ENCODE data around the gene HAGH. TPM values are rescaled to one million over a fixed set of nuclear protein-coding genes. Genes with fewer than 3 reads are reported as not detected.

The HAGH gene
- total RNA-seq, 1 experiment from 2014 or later = 36.0 TPM

DNA sequence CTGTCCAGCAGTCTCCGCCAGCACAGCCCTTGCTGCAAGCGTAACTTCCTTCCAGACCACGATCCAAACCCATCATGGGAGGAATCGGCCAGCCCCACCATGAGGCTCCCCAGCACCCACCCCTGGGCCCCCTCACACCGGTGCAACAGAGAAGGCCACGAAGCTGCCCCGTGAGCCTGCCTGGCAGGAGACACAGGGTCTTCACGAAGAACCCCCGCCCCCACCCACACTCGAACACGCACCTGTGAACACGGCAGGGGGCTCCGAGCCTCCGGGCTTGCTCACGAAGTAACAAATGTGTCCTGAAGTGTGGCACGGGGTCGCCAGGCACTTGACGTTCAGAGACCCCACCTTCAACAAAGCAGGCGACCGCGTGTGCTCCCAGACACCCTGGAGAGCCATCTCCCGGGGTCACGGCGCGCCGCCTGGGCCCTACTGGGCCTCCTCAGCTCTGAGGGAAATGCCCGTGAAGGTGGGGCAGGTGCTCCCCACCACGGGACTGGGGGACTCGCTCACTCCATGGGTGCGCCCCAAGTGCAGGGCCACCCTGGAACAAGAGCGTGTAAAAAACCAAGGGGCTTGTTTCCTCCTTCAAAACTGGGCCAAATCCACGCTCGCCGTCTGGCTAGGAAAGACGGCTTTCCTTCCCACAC, 7.6 kb downstream of the HAGH start:
- ATAC-seq (no peak), DNase-seq (ENCODE audit: low spot score) (no peak)
- Mint-ChIP-seq H3K4me1 (0 out of 2 replicates have a peak, but pooled peaks cover 4% of the 10 kb centered on the region), H3K4me3 (no peak overlapping the region), H3K9me3 (no peaks in the 10 kb centered on the region), H3K36me3 (peaks cover 6% of the 10 kb centered on the region), H3K27me3 (ENCODE audit: low read depth) (no peaks in the 10 kb centered on the region), H3K27ac (peak overlapping the region; percentile 65; the same call in 1 of the 2 replicates)
- CTCF ChIA-PET = no interaction called here
- POLR2A ChIA-PET = no interaction called here
- TF ChIP-seq CBFB (CRISPR knock-in tag; IDR thresholded peaks at IDR 0.05; ENCODE audit: low read depth) (no peak), CTCF (IDR thresholded peaks at IDR 0.05) (no peak), AR (CRISPR knock-in tag; IDR thresholded peaks at IDR 0.05) (no peak), ZNF138 (CRISPR knock-in tag; conservative IDR thresholded peaks at IDR 0.05) (no peak), MXD4 (CRISPR knock-in tag; IDR thresholded peaks at IDR 0.05; ENCODE audit: borderline replicate concordance) (no peak), IRF2 (CRISPR knock-in tag; IDR thresholded peaks at IDR 0.05; ENCODE audit: borderline replicate concordance, low read depth) (no peak), SP1 (CRISPR knock-in tag; conservative IDR thresholded peaks at IDR 0.05) (no peak)

DNA sequence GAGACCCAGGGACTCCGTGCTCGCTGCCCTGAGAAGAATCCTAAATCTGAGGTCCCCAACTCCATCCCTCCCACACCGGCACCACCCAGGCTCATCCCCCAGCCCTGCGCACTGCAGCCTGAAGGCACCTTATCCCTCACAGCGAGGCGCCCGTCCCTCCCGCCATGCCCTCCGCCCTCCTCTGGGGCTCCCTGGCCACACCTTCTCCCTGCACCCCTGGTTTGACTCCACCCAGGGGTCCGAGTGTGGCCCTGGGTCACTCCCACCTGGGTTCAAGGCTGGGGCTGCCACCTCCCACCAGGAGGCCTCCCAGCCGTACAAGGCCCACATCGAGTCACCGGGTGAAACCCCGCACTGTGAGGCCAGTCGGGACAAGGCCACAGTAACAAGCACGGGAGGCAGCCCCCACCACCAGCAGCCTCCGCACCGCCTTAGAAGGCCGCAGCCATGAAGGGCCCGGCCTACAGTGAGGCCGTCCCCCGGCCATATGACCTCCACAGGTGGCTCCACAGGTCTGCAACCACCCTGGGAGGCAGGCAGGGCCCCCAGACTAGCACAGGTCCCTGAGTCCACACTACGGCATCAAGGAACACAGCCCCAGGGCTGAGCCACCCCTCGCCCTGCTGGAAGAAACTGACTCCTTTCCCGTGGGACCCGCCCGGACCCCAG, 8.3 kb downstream of the HAGH start:
- Mint-ChIP-seq H3K27me3 (ENCODE audit: low read depth) (no peaks in the 10 kb centered on the region), H3K27ac (no peak overlapping the region), H3K4me3 (no peak overlapping the region), H3K9me3 (no peaks in the 10 kb centered on the region), H3K36me3 (peaks cover 6% of the 10 kb centered on the region), H3K4me1 (no peaks in the 10 kb centered on the region)
- DNase-seq (ENCODE audit: low spot score) (no peak), ATAC-seq (no peak)
- ChIA-PET CTCF (no interaction called here), POLR2A (no interaction called here)
- TF ChIP-seq ZNF416 (CRISPR knock-in tag; IDR thresholded peaks at IDR 0.05) = no peak
- TF ChIP-seq SOX15 (CRISPR knock-in tag; IDR thresholded peaks at IDR 0.05) = no peak
- TF ChIP-seq ATF1 (CRISPR knock-in tag; IDR thresholded peaks at IDR 0.05) = no peak
- no peak for TF ChIP-seq MAX (CRISPR knock-in tag; IDR thresholded peaks at IDR 0.05)
- TF ChIP-seq EMX1 (CRISPR knock-in tag; IDR thresholded peaks at IDR 0.05) = no peak
- TF ChIP-seq ZNF396 (CRISPR knock-in tag; IDR thresholded peaks at IDR 0.05; ENCODE audit: borderline replicate concordance) = no peak
- TF ChIP-seq PRRX2 (CRISPR knock-in tag; IDR thresholded peaks at IDR 0.05) = no peak
- TF ChIP-seq ETV6 (CRISPR knock-in tag; IDR thresholded peaks at IDR 0.05) = no peak
- no peak for TF ChIP-seq CREM (CRISPR knock-in tag; IDR thresholded peaks at IDR 0.05)
- TF ChIP-seq ARID4B (CRISPR knock-in tag; IDR thresholded peaks at IDR 0.05; ENCODE audit: borderline replicate concordance) = no peak
- TF ChIP-seq ELF4 (CRISPR knock-in tag; IDR thresholded peaks at IDR 0.05; ENCODE audit: low read depth) = no peak
- TF ChIP-seq, protein P1, sequence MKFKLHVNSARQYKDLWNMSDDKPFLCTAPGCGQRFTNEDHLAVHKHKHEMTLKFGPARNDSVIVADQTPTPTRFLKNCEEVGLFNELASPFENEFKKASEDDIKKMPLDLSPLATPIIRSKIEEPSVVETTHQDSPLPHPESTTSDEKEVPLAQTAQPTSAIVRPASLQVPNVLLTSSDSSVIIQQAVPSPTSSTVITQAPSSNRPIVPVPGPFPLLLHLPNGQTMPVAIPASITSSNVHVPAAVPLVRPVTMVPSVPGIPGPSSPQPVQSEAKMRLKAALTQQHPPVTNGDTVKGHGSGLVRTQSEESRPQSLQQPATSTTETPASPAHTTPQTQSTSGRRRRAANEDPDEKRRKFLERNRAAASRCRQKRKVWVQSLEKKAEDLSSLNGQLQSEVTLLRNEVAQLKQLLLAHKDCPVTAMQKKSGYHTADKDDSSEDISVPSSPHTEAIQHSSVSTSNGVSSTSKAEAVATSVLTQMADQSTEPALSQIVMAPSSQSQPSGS (CRISPR knock-in tag; IDR thresholded peaks at IDR 0.05; ENCODE audit: borderline replicate concordance, low read depth) = no peak
- no peak for TF ChIP-seq JAZF1 (CRISPR knock-in tag; IDR thresholded peaks at IDR 0.05)
- TF ChIP-seq, protein P2, sequence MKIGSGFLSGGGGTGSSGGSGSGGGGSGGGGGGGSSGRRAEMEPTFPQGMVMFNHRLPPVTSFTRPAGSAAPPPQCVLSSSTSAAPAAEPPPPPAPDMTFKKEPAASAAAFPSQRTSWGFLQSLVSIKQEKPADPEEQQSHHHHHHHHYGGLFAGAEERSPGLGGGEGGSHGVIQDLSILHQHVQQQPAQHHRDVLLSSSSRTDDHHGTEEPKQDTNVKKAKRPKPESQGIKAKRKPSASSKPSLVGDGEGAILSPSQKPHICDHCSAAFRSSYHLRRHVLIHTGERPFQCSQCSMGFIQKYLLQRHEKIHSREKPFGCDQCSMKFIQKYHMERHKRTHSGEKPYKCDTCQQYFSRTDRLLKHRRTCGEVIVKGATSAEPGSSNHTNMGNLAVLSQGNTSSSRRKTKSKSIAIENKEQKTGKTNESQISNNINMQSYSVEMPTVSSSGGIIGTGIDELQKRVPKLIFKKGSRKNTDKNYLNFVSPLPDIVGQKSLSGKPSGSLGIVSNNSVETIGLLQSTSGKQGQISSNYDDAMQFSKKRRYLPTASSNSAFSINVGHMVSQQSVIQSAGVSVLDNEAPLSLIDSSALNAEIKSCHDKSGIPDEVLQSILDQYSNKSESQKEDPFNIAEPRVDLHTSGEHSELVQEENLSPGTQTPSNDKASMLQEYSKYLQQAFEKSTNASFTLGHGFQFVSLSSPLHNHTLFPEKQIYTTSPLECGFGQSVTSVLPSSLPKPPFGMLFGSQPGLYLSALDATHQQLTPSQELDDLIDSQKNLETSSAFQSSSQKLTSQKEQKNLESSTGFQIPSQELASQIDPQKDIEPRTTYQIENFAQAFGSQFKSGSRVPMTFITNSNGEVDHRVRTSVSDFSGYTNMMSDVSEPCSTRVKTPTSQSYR (CRISPR knock-in tag; IDR thresholded peaks at IDR 0.05) = no peak
- no peak for TF ChIP-seq ZNF219 (CRISPR knock-in tag; IDR thresholded peaks at IDR 0.05; ENCODE audit: borderline replicate concordance)

Data from WTC11 (cell line).